GM12878 (cell line): Measurements from ENCODE around the gene DPF3. TPM values are rescaled to one million over a fixed set of nuclear protein-coding genes. Genes with fewer than 3 reads are reported as not detected.

Experiments
- CHD1 ChIP-seq: IDR thresholded peaks from 2 replicates; pipeline ENCODE4 v1.6.1; 2012; ENCODE audit warnings: low read depth, low read length, improper control_type of control experiment
- JUND ChIP-seq: IDR thresholded peaks from 2 replicates; pipeline ENCODE4 v1.6.1; 2012; ENCODE audit warnings: low read depth, mild to moderate bottlenecking, low read length, improper control_type of control experiment, moderate library complexity
- PAX5 ChIP-seq: IDR thresholded peaks from 2 replicates; pipeline ENCODE4 v1.6.1; 2011; ENCODE audit warnings: low read depth, low read length, borderline replicate concordance
- TCF7 ChIP-seq: IDR thresholded peaks from 2 replicates; pipeline ENCODE4 v1.6.1; 2014; ENCODE audit warnings: antibody characterized with exemption, borderline replicate concordance
- ZBTB40 ChIP-seq: fragments of 450-650 bp; IDR thresholded peaks from 2 replicates; pipeline ENCODE4 v1.6.1; 2016; ENCODE audit warnings: mild to moderate bottlenecking, moderate library complexity, borderline replicate concordance
- ZNF207 ChIP-seq: fragments of 450-650 bp; IDR thresholded peaks from 2 replicates; pipeline ENCODE4 v1.6.1; 2014; ENCODE audit warnings: antibody characterized with exemption, mild to moderate bottlenecking, borderline replicate concordance
- ZNF687 ChIP-seq: fragments of 450-650 bp; IDR thresholded peaks from 2 replicates; pipeline ENCODE4 v1.6.1; 2017; ENCODE audit warnings: mild to moderate bottlenecking, moderate library complexity
- ZSCAN29 ChIP-seq: fragments of 450-650 bp; IDR thresholded peaks from 2 replicates; pipeline ENCODE4 v1.6.1; 2017; ENCODE audit warnings: mild to moderate bottlenecking, moderate library complexity
- polyA plus RNA-seq, 11 experiments: library from polyadenylated mRNA; depleted of rRNA in 4 of 11; unstranded in 6 of 11; stranded (reverse) in 5 of 11; fragments of >200 nt; fragmentation: Nextera tagmentation in 4 of 11; fragmentation: Illumina TruSeq in 1 of 11; extraction: Ambion mirVana in 4 of 11; extraction: Trizol in 1 of 11; gene quantifications; 1 replicate in 1 of 11; 2 replicates in 10 of 11; pipeline versions ENCODE4 v1.2.1 to v1.2.3, GENCODE V29; 2011 to 2016; ENCODE audit warnings: inconsistent platforms in 2 of 11, missing spikeins in 2 of 11, low read depth in 1 of 11
- total RNA-seq, 4 experiments: library from RNA; depleted of rRNA in 3 of 4; stranded (reverse); fragments of >200 nt in 3 of 4; fragmentation: Illumina TruSeq in 1 of 4; extraction: Trizol in 1 of 4; gene quantifications; 2 replicates each; pipeline versions ENCODE4 v1.2.1 to v1.2.3, GENCODE V29; 2013 to 2021

DPF3 gene
- total and polyA plus RNA-seq, 10 of the 15 experiments (the other 5 are each of a cell fraction or from before 2014, with no cell fraction given), result 0.69 to 8.0 (median 2.2) TPM

GRCh38 chr14:72664651-72665050, 229.2 kb downstream of the DPF3 start (continued):
- TF ChIP-seq ZNF687, result no peak
- no peak for TF ChIP-seq CHD1
- TF ChIP-seq ZBTB40, result no peak
- no peak for TF ChIP-seq ZNF207
- TF ChIP-seq ZSCAN29, result no peak
- TF ChIP-seq JUND, result no peak
- TF ChIP-seq TCF7, result no peak
- no peak for TF ChIP-seq PAX5
- TF ChIP-seq, all 136 proteins: peak for 0
